ENCODE data around the gene GPC6. TPM values are rescaled to one million over a fixed set of nuclear protein-coding genes. Genes with fewer than 3 reads are reported as not detected.

The GPC6 gene
- total and polyA plus RNA-seq, 2 donors (not counting 3 experiments of a cell fraction or from before 2014, with no cell fraction given): 0.01 TPM; not detected in 1

- no peak for FAIRE-seq
Observed at GRCh38 chr13:94298346-94298745, 1071.7 kb downstream of the GPC6 start.

More at GRCh38 chr13:94298346-94298745, 1071.7 kb downstream of the GPC6 start:
- H3K36me3 ChIP-seq (ENCODE audit: control insufficient read depth in 2 of 2, extremely low read depth in 1 of 2, insufficient read depth in 2 of 2, low read length in 2 of 2): no peaks in the 10 kb centered on the region
- BruUV-seq (replicated peaks): no TSS peak
- H4K20me1 ChIP-seq (replicated peaks; ENCODE audit: control insufficient read depth, extremely low read depth, insufficient read depth, low read length): no peaks in the 10 kb centered on the region
- no peak overlapping the region for H3K9ac ChIP-seq (replicated peaks; ENCODE audit: extremely low read depth, insufficient read depth, low read length)
- no peak overlapping the region for H3K27ac ChIP-seq (ENCODE audit: insufficient read depth, low read depth, low read length)
- no peak overlapping the region for H2AFZ ChIP-seq (ENCODE audit: low read depth, low read length)
- ChIA-PET CTCF (no interaction called here), POLR2A (no interaction called here)
- H3K4me2 ChIP-seq (ENCODE audit: insufficient read depth, low read length): no peak overlapping the region
- dilution Hi-C loops (cut with MboI; ENCODE audit: extremely low pct_ligation_motif_present, low sequenced_read_pairs) (no loop called here), intact Hi-C loops (cut with micrococcal nuclease) (no loop called here)
- H3K9me1 ChIP-seq (replicated peaks; ENCODE audit: control insufficient read depth, extremely low read depth, insufficient read depth, low read length): no peaks in the 10 kb centered on the region
- H3K79me2 ChIP-seq (ENCODE audit: control insufficient read depth, insufficient read depth, low read length): no peaks in the 10 kb centered on the region
- no peak for TF ChIP-seq FOS (IDR thresholded peaks at IDR 0.05; ENCODE audit: borderline replicate concordance, insufficient read depth, low read length)
- no peak for TF ChIP-seq JUN (IDR thresholded peaks at IDR 0.05; ENCODE audit: borderline replicate concordance, insufficient read depth, insufficient read length, low read depth)
- TF ChIP-seq EZH2 (IDR thresholded peaks at IDR 0.05; ENCODE audit: borderline replicate concordance, low read depth, low read length, severe bottlenecking): no peak
- TF ChIP-seq POLR2AphosphoS5 (IDR thresholded peaks at IDR 0.05; ENCODE audit: insufficient read depth, low read depth, low read length): no peak
- no peak for TF ChIP-seq CTCF (IDR thresholded peaks at IDR 0.05; ENCODE audit: extremely low read depth in 1 of 2, insufficient read depth in 1 of 2, low read depth in 1 of 2, low read length in 2 of 2)
- TF ChIP-seq GATA2 (IDR thresholded peaks at IDR 0.05; ENCODE audit: insufficient read depth, insufficient read length, low read depth, low read length): no peak
- TF ChIP-seq POLR2A (IDR thresholded peaks at IDR 0.05; ENCODE audit: low read depth, low read length): no peak
- no peak for TF ChIP-seq MYC (IDR thresholded peaks at IDR 0.05; ENCODE audit: low read depth, low read length)
- no peak for TF ChIP-seq MAX (IDR thresholded peaks at IDR 0.05; ENCODE audit: insufficient read depth, insufficient read length)
- no peak for DNase-seq (ENCODE audit: low read depth, low spot score)
- H3K4me3 ChIP-seq (replicated peaks in 1 of 3; ENCODE audit: insufficient read depth in 1 of 3, low read depth in 1 of 3, low read length in 3 of 3): no peak overlapping the region
- no peaks in the 10 kb centered on the region for H3K4me1 ChIP-seq (ENCODE audit: control insufficient read depth, extremely low read depth, insufficient read depth, low read length)
- H3K9me3 ChIP-seq (replicated peaks; ENCODE audit: control insufficient read depth, insufficient read depth, low read length): no peaks in the 10 kb centered on the region
- peaks cover 0 to 2% of the 10 kb centered on the region in 2 experiments for H3K27me3 ChIP-seq (ENCODE audit: control insufficient read depth in 2 of 2, insufficient read depth in 2 of 2, low read length in 2 of 2)

All from endothelial cell of umbilical vein (primary cell).